GM21360 (cell line): Measurements from ENCODE around the gene CYP3A4.
"Not testable (repeated sequence)": the region's sequence is repeated elsewhere in the genome, so short reads cannot be mapped to it uniquely, and the experiment has no call there.

Experiments used
- ATAC-seq: cut with Tn5 transposase; IDR thresholded peaks from one replicate; pipeline ENCODE4 v1.9.1; 2021; ENCODE audit warnings: mild to moderate bottlenecking, moderate library complexity; ENCODE audit not compliant: unreplicated experiment

The CYP3A4 gene

DNA sequence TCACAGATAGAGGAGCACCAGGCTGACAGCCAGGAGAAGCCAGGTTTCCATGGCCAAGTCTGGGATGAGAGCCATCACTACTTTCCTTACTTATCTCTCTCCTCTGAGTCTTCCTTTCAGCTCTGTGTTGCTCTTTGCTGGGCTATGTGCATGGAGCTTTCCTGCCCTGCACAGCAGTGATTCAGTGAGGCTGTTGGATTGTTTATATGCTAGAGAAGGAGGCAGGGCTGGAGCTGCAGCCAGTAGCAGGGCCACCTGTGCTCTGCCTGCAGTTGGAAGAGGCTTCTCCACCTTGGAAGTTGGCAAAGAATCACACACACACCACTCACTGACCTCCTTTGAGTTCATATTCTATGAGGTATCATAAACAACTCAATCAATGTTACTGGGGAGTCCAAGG, at the start of gene CYP3A4:
CYP3A4 (minus strand) TSS at position 178 of the 400 bp plus-strand sequence; CDS start at position 75, 103 bp downstream.
- no peak for ATAC-seq

- no peak for ATAC-seq
Measured at GRCh38 chr7:99833289-99833877, 49.4 kb upstream of the CYP3A4 start.

DNA sequence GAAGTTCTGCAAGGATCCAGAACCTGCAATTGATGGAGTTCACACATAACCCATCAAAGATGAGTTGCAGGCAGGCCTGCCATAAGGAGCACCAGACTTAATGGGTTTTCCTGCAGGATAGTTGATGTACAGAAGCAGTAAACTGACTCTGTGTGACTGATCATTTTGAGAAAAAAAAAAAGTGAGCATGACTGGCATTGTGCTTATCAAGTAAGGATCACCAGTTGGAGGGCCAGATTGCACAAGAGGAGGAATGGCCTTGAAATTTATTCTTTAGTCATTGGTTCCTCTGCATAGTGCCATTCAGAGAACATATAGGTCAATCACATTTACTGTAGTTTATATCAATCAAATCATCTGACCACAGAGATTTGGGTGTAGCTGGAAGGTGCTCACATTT, 47.6 kb upstream of the CYP3A4 start:
- ATAC-seq = no peak

DNA sequence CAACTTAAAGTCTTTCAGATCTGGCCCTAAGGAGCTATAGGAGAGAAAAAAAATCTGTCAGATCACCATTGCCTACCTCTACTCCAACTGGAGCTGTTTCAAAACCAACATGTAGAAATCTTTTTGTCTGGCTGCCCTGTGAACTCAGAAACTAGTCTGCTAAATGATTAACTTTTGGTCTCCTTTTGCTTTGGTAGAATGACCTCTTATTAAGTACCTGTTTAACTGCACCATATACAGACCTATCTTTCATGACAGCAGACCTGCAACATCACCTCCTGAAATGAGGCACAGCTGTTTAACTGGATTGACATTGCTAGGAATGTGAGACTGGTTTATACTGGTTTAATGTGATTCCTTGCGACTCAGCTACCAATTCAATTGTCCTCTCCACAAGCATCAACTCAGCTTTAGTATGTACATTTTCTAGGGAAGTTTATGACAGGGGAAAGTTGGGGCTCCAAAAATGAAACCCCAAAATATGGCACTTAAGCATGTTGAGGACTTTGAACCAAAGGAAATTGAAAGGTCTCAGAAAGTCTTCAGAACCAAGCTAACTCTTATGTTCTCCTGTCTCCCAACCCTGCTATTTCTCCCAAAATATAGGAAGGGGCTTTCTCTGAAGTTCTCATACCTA, 45.7 kb upstream of the CYP3A4 start:
- no peak for ATAC-seq

GRCh38 chr7:99828811-99829210, 44.8 kb upstream of the CYP3A4 start:
- no peak for ATAC-seq

DNA sequence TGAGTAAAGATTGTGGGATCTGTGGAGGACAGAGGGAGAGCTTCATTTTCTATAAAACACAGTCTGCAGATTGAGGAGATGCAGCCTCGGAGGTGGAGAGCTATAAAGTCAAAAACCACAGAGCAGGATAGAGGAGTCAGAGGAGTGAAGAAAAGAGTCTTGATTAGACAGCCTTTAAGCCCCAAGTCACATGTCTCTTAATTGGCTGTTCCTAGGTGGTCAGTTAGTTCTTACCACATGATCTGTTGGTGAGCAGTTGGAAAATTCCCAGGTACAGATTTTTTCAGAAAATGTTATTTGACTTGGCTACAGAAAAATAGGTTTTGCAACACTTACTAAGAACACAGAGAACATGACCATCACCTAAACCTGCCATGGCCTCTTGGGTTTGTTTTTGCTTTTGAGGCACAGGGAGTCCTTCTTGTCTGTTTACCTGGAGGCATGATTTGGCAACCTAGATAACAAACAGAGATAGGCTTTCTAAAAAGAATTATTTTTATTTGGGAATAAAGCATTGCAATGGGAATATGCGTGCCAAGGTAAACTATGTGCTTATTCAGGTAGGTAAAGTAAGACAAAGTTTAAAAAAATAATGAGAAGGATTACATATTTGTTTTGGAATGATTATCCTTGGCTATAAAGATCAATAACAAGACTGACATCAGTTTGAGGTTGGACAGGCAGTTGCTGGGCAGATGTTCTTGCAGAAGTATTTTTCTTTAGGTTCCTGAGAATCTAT, 43.2 kb upstream of the CYP3A4 start:
- ATAC-seq = no peak

DNA sequence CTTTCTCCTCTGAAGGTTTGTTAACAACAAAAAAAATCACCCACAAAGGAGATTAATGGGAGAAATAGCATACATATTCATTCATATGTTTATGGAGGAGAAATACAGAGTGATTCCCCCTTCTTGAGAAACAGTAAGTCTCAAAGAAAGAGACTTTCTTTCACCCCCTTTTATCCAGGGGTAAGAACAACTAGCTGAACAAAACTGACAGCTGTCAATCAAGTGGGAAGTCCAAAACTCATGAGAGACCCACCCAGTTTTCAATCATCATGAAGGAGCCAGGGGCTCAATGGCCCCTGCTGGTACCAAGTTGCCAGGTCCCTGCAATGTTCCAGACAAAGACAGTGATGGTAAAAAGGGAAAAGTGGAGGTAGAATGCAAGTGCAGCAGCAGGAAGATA, 41.9 kb upstream of the CYP3A4 start:
- ATAC-seq = no peak

DNA sequence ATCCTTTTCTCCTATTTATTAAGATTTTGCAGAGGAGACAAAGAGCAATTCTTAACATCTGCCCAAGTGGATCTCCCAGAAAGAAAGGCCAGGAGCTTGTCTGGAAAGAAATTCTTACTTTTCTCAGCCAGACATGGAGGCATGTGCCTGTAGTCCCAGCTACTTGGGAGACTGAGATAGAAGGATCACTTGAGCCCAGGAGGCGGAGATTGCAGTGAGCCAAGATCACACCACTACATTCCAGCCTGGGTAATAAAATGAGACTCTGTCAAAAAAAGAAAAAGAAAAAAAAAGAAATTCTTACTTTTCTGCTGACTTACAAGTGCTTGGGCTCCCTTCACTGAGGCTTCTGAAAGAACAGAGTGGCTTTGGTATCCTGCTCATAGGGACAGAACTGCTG, 41.5 kb upstream of the CYP3A4 start:
- ATAC-seq = no peak

DNA sequence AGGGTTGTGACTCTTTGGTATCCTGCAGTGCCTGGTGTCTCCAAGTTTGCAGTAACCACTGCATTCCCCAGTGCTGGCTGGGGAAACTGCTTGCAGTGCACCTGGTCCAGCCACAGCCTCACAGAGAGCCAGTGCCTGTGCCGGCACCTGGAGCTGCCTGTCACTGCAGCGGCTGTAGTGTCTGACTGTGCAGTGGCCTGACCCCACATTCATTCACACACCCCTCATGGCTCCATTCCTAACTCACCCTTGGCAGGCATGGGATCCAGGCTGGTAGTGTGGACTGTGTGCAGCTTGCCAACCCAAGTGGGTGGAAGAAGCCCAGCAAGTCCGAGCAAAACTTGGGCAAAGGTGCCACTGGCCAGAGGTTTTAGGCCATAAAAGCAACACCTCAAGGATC, 40.1 kb upstream of the CYP3A4 start:
- ATAC-seq = no peak

GRCh38 chr7:99822731-99823718, 39.0 kb upstream of the CYP3A4 start:
- ATAC-seq = no peak

- no peak for ATAC-seq
Measured at GRCh38 chr7:99820408-99821027, 36.5 kb upstream of the CYP3A4 start.

DNA sequence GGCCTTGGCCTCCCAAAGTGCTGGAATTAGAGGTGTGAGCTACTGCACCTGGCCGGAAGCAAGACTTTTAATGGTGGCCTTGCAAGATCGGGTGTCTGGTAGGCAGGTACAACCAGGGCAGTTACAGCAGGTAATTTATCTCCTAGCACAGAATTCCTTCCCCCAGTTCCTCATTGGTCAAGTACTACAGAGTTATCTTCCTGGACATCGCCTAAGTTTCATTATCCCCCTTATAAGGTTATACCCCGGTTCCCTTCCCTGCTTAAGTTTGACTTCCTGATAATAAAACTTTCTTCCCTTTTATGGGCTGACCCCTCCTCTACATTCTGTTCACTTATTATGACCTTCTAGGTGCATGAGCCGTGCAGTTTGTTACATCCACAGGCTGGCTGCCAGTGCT, 24.8 kb upstream of the CYP3A4 start:
- no peak for ATAC-seq

- ATAC-seq = no peak
Measured at GRCh38 chr7:99806839-99807478, 23.0 kb upstream of the CYP3A4 start.

DNA sequence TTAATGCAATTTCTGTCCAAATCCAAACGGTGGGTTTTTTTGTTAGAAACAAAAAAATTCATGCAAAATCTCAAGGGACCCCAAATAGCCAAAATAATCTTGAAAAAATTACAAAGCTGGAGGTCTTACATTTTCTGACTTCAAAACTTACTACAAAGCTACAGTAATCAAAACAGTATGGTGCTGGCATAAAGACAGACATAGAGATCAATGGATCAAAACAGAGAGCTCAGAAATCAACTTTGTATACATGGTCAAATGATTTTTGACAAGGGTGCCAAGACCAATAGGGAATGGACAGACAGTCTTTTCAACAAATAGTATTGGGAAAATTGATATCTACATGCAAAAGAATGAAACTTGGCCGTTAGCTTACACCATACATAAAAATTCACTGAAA, 21.7 kb upstream of the CYP3A4 start:
- ATAC-seq = no peak

- not testable (repeated sequence) for ATAC-seq
Measured at GRCh38 chr7:99803118-99803517, 19.1 kb upstream of the CYP3A4 start.

- ATAC-seq = not testable (repeated sequence)
Measured at GRCh38 chr7:99801407-99801806, 17.4 kb upstream of the CYP3A4 start.

GRCh38 chr7:99798972-99799371, 15.0 kb upstream of the CYP3A4 start:
- no peak for ATAC-seq

DNA sequence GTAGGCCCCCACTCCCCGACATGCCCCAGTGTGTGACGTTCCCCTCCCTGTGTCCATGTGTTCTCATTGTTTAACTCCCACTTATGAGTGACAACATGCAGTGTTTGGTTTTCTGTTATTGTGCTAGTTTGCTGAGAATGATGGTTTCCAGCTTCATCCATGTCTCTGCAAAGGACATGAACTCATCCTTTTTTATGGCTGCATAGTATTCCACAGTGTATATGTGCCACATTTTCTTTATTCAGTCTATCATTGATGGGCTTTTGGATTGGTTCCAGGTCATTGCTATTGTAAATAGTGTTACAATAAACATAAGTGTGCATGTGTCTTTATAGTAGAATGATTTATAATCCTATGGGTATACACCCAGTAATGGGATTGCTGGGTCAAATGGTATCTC, 11.9 kb upstream of the CYP3A4 start:
- ATAC-seq = not testable (repeated sequence)

- no peak for ATAC-seq
Measured at GRCh38 chr7:99794585-99795502, 10.9 kb upstream of the CYP3A4 start.
